Kidney (tissue), 14 donors: ENCODE results near the gene MT1A. TPM values are rescaled to one million over a fixed set of nuclear protein-coding genes. Genes with fewer than 3 reads are reported as not detected.

ENCODE experiments used
- DNase-seq, 5 donors: peaks; one replicate each; pipeline ENCODE4 v3.0.0-alpha.2; 2013 to 2020
- FAIRE-seq: peaks from 2 replicates; lab custom pipeline; 2012; peaks lifted over from hg19 to GRCh38; lab: Jason Lieb, UNC
- H3K27ac ChIP-seq, 2 donors: one replicate each; pipeline ENCODE4 v1.7.0; 2013; ENCODE audit warnings: low read depth in 2 of 2, low read length in 2 of 2, inconsistent platforms in 1 of 2
- H3K27me3 ChIP-seq: one replicate; pipeline ENCODE4 v1.7.1; 2013; ENCODE audit warnings: low read length, inconsistent platforms; ENCODE audit not compliant: control insufficient read depth, insufficient read depth
- H3K36me3 ChIP-seq, 3 donors: one replicate each; pipeline versions ENCODE4 v1.7.0 to v1.7.1; 2013; ENCODE audit warnings: low read length in 3 of 3, control low read depth in 1 of 3, inconsistent platforms in 1 of 3; ENCODE audit not compliant: insufficient read depth in 3 of 3, control insufficient read depth in 2 of 3
- H3K4me1 ChIP-seq, 3 donors: one replicate each; pipeline versions ENCODE4 v1.7.0 to v1.7.1; 2013; ENCODE audit warnings: low read length in 3 of 3, inconsistent platforms in 1 of 3, low read depth in 1 of 3; ENCODE audit not compliant: control insufficient read depth in 2 of 3, insufficient read depth in 2 of 3
- H3K4me3 ChIP-seq, 3 donors: one replicate each; pipeline versions ENCODE4 v1.7.0 to v1.8.1; 2013; ENCODE audit warnings: low read length in 3 of 3, control low read depth in 1 of 3, inconsistent platforms in 1 of 3
- H3K9ac ChIP-seq, 3 donors: one replicate each; pipeline versions ENCODE4 v1.7.0 to v1.7.1; 2013; ENCODE audit warnings: low read length in 3 of 3, control low read depth in 1 of 3, inconsistent platforms in 1 of 3
- H3K9me3 ChIP-seq, 3 donors: one replicate each; pipeline versions ENCODE4 v1.7.0 to v1.7.1; 2013; ENCODE audit warnings: low read length in 3 of 3, control low read depth in 1 of 3, inconsistent platforms in 1 of 3; ENCODE audit not compliant: control insufficient read depth in 2 of 3, insufficient read depth in 1 of 3
- CTCF ChIP-seq: IDR thresholded peaks from 3 replicates; pipeline ENCODE4 v1.5.1; 2012; ENCODE audit warnings: mild to moderate bottlenecking, moderate library complexity, borderline replicate concordance; ENCODE audit not compliant: insufficient read depth; ENCODE audit errors: extremely low read depth
- intact Hi-C: fragments of 100-400 bp; cut with DNase I; formaldehyde crosslinking; loops from one replicate; pipeline ENCODE4 v1.11.1; 2022
- polyA plus RNA-seq: library from polyadenylated mRNA; stranded (reverse); fragments of 350-450 nt; fragmentation: Illumina TruSeq; extraction: RNeasy Lipid Tissue Mini Kit (QIAGEN cat#74804); gene quantifications from one replicate; pipeline ENCODE4 v1.2.3, GENCODE V29; 2014; ENCODE audit warnings: low read depth, low replicate concordance; ENCODE audit not compliant: insufficient read depth
- total RNA-seq: library from RNA; stranded (reverse); fragmentation: NEBNext Ultra II Directional; extraction: Animal tissue kit (Norgen Biotek cat#: 25700); gene quantifications from one replicate; pipeline ENCODE4 v1.2.1, GENCODE V29; 2021
- donor health status: control.
- donor health status: control.
- donor health status: control.
- donor health status: control.
- donor health status: control.
- donor health status: DM: yes; HTN: yes; CAD: no.
- donor health status: Normal renal cell carcinoma (clear cell type).

MT1A gene
- total and polyA plus RNA-seq, 2 donors from 2014 or later = 3.1 to 19.8 TPM

GRCh38 chr16:56609463-56609921, 29.0 kb upstream of the MT1A start:
- H3K27ac ChIP-seq = peak overlapping the region; percentile 84 to 92
- H3K27me3 ChIP-seq = no peaks in the 10 kb centered on the region
- intact Hi-C loops = loop anchor here (10.0 kb wide), 1 partner anchor 75 kb away; the partner anchor contains the start of gene MT1X
- peak overlapping the region; percentile 17 to 94 (median 92) for H3K4me3 ChIP-seq
- no peak for TF ChIP-seq CTCF
- H3K4me1 ChIP-seq = peaks cover 0 to 32% (median 17%) of the 10 kb centered on the region in 3 donors
- no peaks in the 10 kb centered on the region for H3K9me3 ChIP-seq
- peak overlapping the region; percentile 2 to 81 (median 68) for H3K9ac ChIP-seq
- peak in 4 of 5 donors; percentile 62 to 89 (median 72) for DNase-seq
- H3K36me3 ChIP-seq = no peaks in the 10 kb centered on the region
- FAIRE-seq = no peak

GRCh38 chr16:56610017-56610608, 28.4 kb upstream of the MT1A start:
- FAIRE-seq (no peak), DNase-seq (peak in 4 of 5 donors; percentile 52 to 74 (median 70))

DNA sequence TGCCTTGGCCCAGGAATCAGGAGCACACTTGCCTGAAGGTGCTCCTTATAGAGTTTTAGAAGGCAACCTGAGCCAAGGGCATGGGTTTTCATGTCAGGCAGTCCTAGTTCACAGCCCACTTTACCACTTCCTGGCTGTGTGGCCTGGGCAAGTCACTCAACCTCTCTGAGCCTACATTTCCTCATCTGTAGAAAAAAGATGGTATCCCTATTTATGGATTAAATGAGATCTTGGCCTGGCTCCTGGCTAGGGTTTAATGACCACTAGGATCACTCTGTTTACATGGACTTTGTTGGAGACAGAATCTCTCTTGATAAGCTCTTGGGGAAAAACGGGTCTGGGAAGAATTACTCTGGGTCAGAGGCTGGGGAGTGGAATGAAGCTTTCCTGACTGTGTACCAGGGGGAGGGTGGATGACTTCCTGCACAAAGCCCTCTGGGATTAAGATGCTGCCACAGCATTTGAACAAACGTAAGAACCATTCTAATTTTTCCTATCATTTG, 27.8 kb upstream of the MT1A start:
- no peak for TF ChIP-seq CTCF
- no peak for DNase-seq
- Histone ChIP-seq H3K4me3 (peak overlapping the region in 2 of 3 donors; percentile 92 to 94), H3K27ac (peak overlapping the region; percentile 84 to 92), H3K9ac (peak overlapping the region in 1 of 3 donors; percentile 42), H3K36me3 (no peaks in the 10 kb centered on the region), H3K4me1 (peaks cover 0 to 32% (median 17%) of the 10 kb centered on the region in 3 donors), H3K27me3 (no peaks in the 10 kb centered on the region), H3K9me3 (no peaks in the 10 kb centered on the region)
- FAIRE-seq = no peak
- intact Hi-C loops = no loop called here

More at GRCh38 chr16:56610017-56610608, 28.4 kb upstream of the MT1A start:
- Histone ChIP-seq H3K9me3 (no peaks in the 10 kb centered on the region), H3K4me3 (peak overlapping the region in 2 of 3 donors; percentile 92 to 94), H3K27ac (peak overlapping the region; percentile 84 to 92), H3K36me3 (no peaks in the 10 kb centered on the region), H3K4me1 (peaks cover 0 to 32% (median 17%) of the 10 kb centered on the region in 3 donors), H3K9ac (peak overlapping the region in 2 of 3 donors; percentile 68 to 81), H3K27me3 (no peaks in the 10 kb centered on the region)
- intact Hi-C loops = no loop called here
- TF ChIP-seq CTCF = no peak
